ENCODE data around the gene VPS4A. TPM values are rescaled to one million over a fixed set of nuclear protein-coding genes. Genes with fewer than 3 reads are reported as not detected.

Gene VPS4A
- total RNA-seq, 3 donors from 2014 or later: 31.3 to 43.8 (median 32.4) TPM

- H3K4me3 ChIP-seq: no peak overlapping the region
- H3K36me3 ChIP-seq: peaks cover 28% of the 10 kb centered on the region
- no peak for DNase-seq (ENCODE audit: low spot score in 2 of 2)
- no peaks in the 10 kb centered on the region for H3K27me3 ChIP-seq
- TF ChIP-seq CTCF (IDR thresholded peaks at IDR 0.05) (no peak), POLR2A (IDR thresholded peaks at IDR 0.05) (no peak), POLR2AphosphoS5 (IDR thresholded peaks at IDR 0.05) (no peak)
- no peak overlapping the region for H3K27ac ChIP-seq
- H3K4me1 ChIP-seq: no peaks in the 10 kb centered on the region
- intact Hi-C loops (cut with DNase I; ENCODE audit: low total_unique reads): loop anchor here (10.0 kb wide), 1 partner anchor 165 kb away; no protein-coding TSS in a partner anchor
- no peaks in the 10 kb centered on the region for H3K9me3 ChIP-seq
Measured at GRCh38 chr16:69319826-69320739, 8.9 kb downstream of the VPS4A start.

- Histone ChIP-seq H3K4me1 (no peaks in the 10 kb centered on the region), H3K36me3 (peaks cover 28% of the 10 kb centered on the region), H3K9me3 (no peaks in the 10 kb centered on the region), H3K27ac (no peak overlapping the region), H3K4me3 (no peak overlapping the region), H3K27me3 (no peaks in the 10 kb centered on the region)
- TF ChIP-seq POLR2A (IDR thresholded peaks at IDR 0.05) (no peak), POLR2AphosphoS5 (IDR thresholded peaks at IDR 0.05) (no peak), CTCF (IDR thresholded peaks at IDR 0.05) (no peak)
- DNase-seq (ENCODE audit: low spot score in 2 of 2): no peak
- intact Hi-C loops (cut with DNase I; ENCODE audit: low total_unique reads): no loop called here
Measured at GRCh38 chr16:69320740-69321073, 9.6 kb downstream of the VPS4A start.

- Histone ChIP-seq H3K4me1 (no peaks in the 10 kb centered on the region), H3K27ac (no peak overlapping the region), H3K4me3 (no peak overlapping the region), H3K9me3 (no peaks in the 10 kb centered on the region), H3K27me3 (no peaks in the 10 kb centered on the region), H3K36me3 (peaks cover 28% of the 10 kb centered on the region)
- intact Hi-C loops (cut with DNase I; ENCODE audit: low total_unique reads): no loop called here
- TF ChIP-seq CTCF (IDR thresholded peaks at IDR 0.05): no peak
- TF ChIP-seq POLR2AphosphoS5 (IDR thresholded peaks at IDR 0.05): no peak
- no peak for TF ChIP-seq POLR2A (IDR thresholded peaks at IDR 0.05)
- no peak for DNase-seq (ENCODE audit: low spot score in 2 of 2)
Measured at GRCh38 chr16:69321080-69321479, 9.9 kb downstream of the VPS4A start.

- intact Hi-C loops (cut with DNase I; ENCODE audit: low total_unique reads): no loop called here
- no peak for TF ChIP-seq POLR2AphosphoS5 (IDR thresholded peaks at IDR 0.05)
- no peak for TF ChIP-seq CTCF (IDR thresholded peaks at IDR 0.05)
- TF ChIP-seq POLR2A (IDR thresholded peaks at IDR 0.05): no peak
- peaks cover 22% of the 10 kb centered on the region for H3K36me3 ChIP-seq
- H3K27ac ChIP-seq: no peak overlapping the region
- H3K27me3 ChIP-seq: no peaks in the 10 kb centered on the region
- no peak for DNase-seq (ENCODE audit: low spot score in 2 of 2)
- no peak overlapping the region for H3K4me3 ChIP-seq
- H3K4me1 ChIP-seq: no peaks in the 10 kb centered on the region
- H3K9me3 ChIP-seq: no peaks in the 10 kb centered on the region
Measured at GRCh38 chr16:69322343-69322742, 11.2 kb downstream of the VPS4A start.

- Histone ChIP-seq H3K27me3 (no peaks in the 10 kb centered on the region), H3K36me3 (peaks cover 22% of the 10 kb centered on the region), H3K27ac (no peak overlapping the region), H3K4me1 (peaks cover 0 to 3% of the 10 kb centered on the region in 2 donors), H3K9me3 (no peaks in the 10 kb centered on the region), H3K4me3 (no peak overlapping the region)
- no peak for TF ChIP-seq CTCF (IDR thresholded peaks at IDR 0.05)
- no peak for TF ChIP-seq POLR2A (IDR thresholded peaks at IDR 0.05)
- TF ChIP-seq POLR2AphosphoS5 (IDR thresholded peaks at IDR 0.05): no peak
- intact Hi-C loops (cut with DNase I; ENCODE audit: low total_unique reads): no loop called here
- DNase-seq (ENCODE audit: low spot score in 2 of 2): no peak
Measured at GRCh38 chr16:69323415-69323814, 12.3 kb downstream of the VPS4A start.
